ENCODE data around the gene LPAR3. TPM values are rescaled to one million over a fixed set of nuclear protein-coding genes. Genes with fewer than 3 reads are reported as not detected.

The LPAR3 gene
- total RNA-seq, 1 donor, result 3.6 TPM

- no peak overlapping the region for H3K4me3 ChIP-seq (ENCODE audit: low read depth, low read length)
- DNase-seq (ENCODE audit: low read depth), result no peak
- no peak for TF ChIP-seq CTCF (IDR thresholded peaks at IDR 0.05; ENCODE audit: insufficient read depth, low read length)
Observed at GRCh38 chr1:84769636-84770035, 123.4 kb downstream of the LPAR3 start.

- DNase-seq (ENCODE audit: low read depth), result no peak
- TF ChIP-seq CTCF (IDR thresholded peaks at IDR 0.05; ENCODE audit: insufficient read depth, low read length), result no peak
- H3K4me3 ChIP-seq (ENCODE audit: low read depth, low read length), result no peak overlapping the region
Observed at GRCh38 chr1:84768634-84769033, 124.4 kb downstream of the LPAR3 start.

GRCh38 chr1:84763912-84764680, 128.9 kb downstream of the LPAR3 start:
- DNase-seq (ENCODE audit: low read depth), result no peak
- TF ChIP-seq CTCF (IDR thresholded peaks at IDR 0.05; ENCODE audit: insufficient read depth, low read length), result no peak
- no peak overlapping the region for H3K4me3 ChIP-seq (ENCODE audit: low read depth, low read length)

DNA sequence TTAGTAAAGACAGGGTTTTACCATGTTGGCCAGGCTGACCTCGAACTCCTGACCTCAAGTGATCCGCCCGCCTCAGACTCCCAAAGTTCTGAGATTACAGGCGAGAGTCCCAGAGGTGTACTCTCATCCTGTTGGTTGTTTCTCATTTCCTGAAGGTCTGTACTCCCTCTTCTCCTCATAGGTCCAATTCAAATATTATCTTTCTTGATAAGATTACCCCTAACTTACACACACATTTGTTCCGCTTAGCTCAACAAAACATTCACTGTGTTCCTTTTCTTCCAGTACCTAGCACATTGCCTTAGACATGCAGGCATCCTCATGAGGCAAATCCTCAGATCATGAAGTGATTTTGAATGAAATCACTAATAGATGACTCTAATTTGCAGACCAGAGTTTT, 130.3 kb downstream of the LPAR3 start:
- H3K4me3 ChIP-seq (ENCODE audit: low read depth, low read length), result no peak overlapping the region
- no peak for DNase-seq (ENCODE audit: low read depth)
- TF ChIP-seq CTCF (IDR thresholded peaks at IDR 0.05; ENCODE audit: insufficient read depth, low read length), result no peak

Other genes with a start within 250 kb of the LPAR3 start
- 34.9 and 40.3 TPM in 2 replicates for gene SSX2IP, start 202.7 kb downstream of the LPAR3 start, total RNA-seq (ENCODE audit: low replicate concordance)
- gene MCOLN2, start 103.9 kb upstream of the LPAR3 start, total RNA-seq (ENCODE audit: low replicate concordance), result 1.1 and 1.2 TPM in 2 replicates
- 0.90 and 2.3 TPM in 2 replicates for gene MCOLN3, start 155.3 kb upstream of the LPAR3 start, total RNA-seq (ENCODE audit: low replicate concordance)